ENCODE data around the gene CCSER2.

- TF ChIP-seq CTCF (IDR thresholded peaks at IDR 0.05) = no peak
- no peak for TF ChIP-seq POLR2A (IDR thresholded peaks at IDR 0.05)
These were observed 189.2 kb downstream of the CCSER2 start for GRCh38 chr10:84517554-84517953.

Data from esophagus squamous epithelium (tissue), 4 donors.